Choroid plexus epithelial cell (primary cell): Measurements from ENCODE around the gene CYP17A1.
A peak's percentile ranks its signal among the peaks of the same experiment; 100 is the strongest.

Experiments used
- DNase-seq: peaks from one replicate; pipeline ENCODE4 v3.0.0-alpha.2; 2010; ENCODE audit warnings: low read depth
- H3K4me3 ChIP-seq: 2 replicates; pipeline ENCODE4 v1.5.1; 2011; ENCODE audit warnings: low read depth, mild to moderate bottlenecking, control low read depth, low read length, moderate library complexity
- CTCF ChIP-seq: conservative IDR thresholded peaks from 2 replicates; pipeline ENCODE4 v1.5.1; 2011; ENCODE audit warnings: low read depth, mild to moderate bottlenecking, control low read depth, inconsistent platforms, low read length, moderate library complexity

Gene CYP17A1

GRCh38 chr10:102837230-102837721 is at the start of gene CYP17A1:
Gene CYP17A1 (minus strand): TSS chr10:102837413. CDS start chr10:102837361, 52 bp downstream.
- no peak for TF ChIP-seq CTCF
- DNase-seq = peak; percentile 63
- no peak within 1 kb of the TSS for H3K4me3 ChIP-seq

GRCh38 chr10:102880256-102880655 is 43.0 kb upstream of the CYP17A1 start:
- no peak for DNase-seq
- no peak overlapping the region for H3K4me3 ChIP-seq
- no peak for TF ChIP-seq CTCF

GRCh38 chr10:102878629-102879028 is 41.4 kb upstream of the CYP17A1 start:
- TF ChIP-seq CTCF = no peak
- DNase-seq = no peak
- no peak overlapping the region for H3K4me3 ChIP-seq

- no peak for TF ChIP-seq CTCF
- H3K4me3 ChIP-seq = no peak overlapping the region
- DNase-seq = no peak
These were observed 39.5 kb upstream of the CYP17A1 start for GRCh38 chr10:102876747-102877153.

GRCh38 chr10:102872163-102872562 is 35.0 kb upstream of the CYP17A1 start:
- DNase-seq = no peak
- H3K4me3 ChIP-seq = no peak overlapping the region
- no peak for TF ChIP-seq CTCF

- no peak overlapping the region for H3K4me3 ChIP-seq
- no peak for DNase-seq
- no peak for TF ChIP-seq CTCF
These were observed 33.0 kb upstream of the CYP17A1 start for GRCh38 chr10:102870221-102870620.
